Esophagus muscularis mucosa (tissue), 4 donors: ENCODE measurements around the gene TNNT2. TPM values are rescaled to one million over a fixed set of nuclear protein-coding genes. Genes with fewer than 3 reads are reported as not detected.
A peak's percentile ranks its signal among the peaks of the same experiment; 100 is the strongest.

Experiments used
- DNase-seq: peaks from one replicate; pipeline ENCODE4 v3.0.0-alpha.2; 2017; ENCODE audit errors: extremely low spot score
- H3K27ac ChIP-seq, 4 donors: fragments of 200-600 bp; sonication (generic); replicated peaks in 1 of 4; 1 replicate in 3 of 4; 2 replicates in 1 of 4; pipeline ENCODE4 v1.5.1; 2016 to 2019; ENCODE audit warnings: mild to moderate bottlenecking in 1 of 4
- H3K27me3 ChIP-seq, 4 donors: fragments of 200-600 bp; sonication (generic); one replicate each; pipeline versions ENCODE4 v1.5.1 to v1.6.0; 2016 to 2019
- H3K36me3 ChIP-seq, 4 donors: fragments of 200-600 bp; sonication (generic); one replicate each; pipeline ENCODE4 v1.5.1; 2016 to 2019
- H3K4me1 ChIP-seq, 4 donors: fragments of 200-600 bp; sonication (generic); one replicate each; pipeline ENCODE4 v1.5.1; 2016 to 2019
- H3K4me3 ChIP-seq, 4 donors: fragments of 200-600 bp; sonication (generic); 1 replicate in 2 of 4; 2 replicates in 2 of 4; pipeline ENCODE4 v1.5.1; 2016 to 2019; ENCODE audit warnings: mild to moderate bottlenecking in 4 of 4, moderate library complexity in 1 of 4
- H3K9me3 ChIP-seq, 4 donors: fragments of 200-600 bp; sonication (generic); 1 replicate in 3 of 4; 2 replicates in 1 of 4; pipeline ENCODE4 v1.5.1; 2016 to 2019
- EP300 ChIP-seq: sonication (generic); formaldehyde crosslinking; IDR thresholded peaks from one replicate; pipeline ENCODE4 v1.6.1; 2017; ENCODE audit warnings: antibody characterized with exemption
- POLR2A ChIP-seq: fragments of 450-650 bp; IDR thresholded peaks from one replicate; pipeline ENCODE4 v1.6.1; 2017; ENCODE audit warnings: antibody characterized with exemption, moderate library complexity, mild to moderate bottlenecking, low read depth
- POLR2AphosphoS5 ChIP-seq, 2 donors: sonication (generic); formaldehyde crosslinking; IDR thresholded peaks; one replicate each; pipeline ENCODE4 v1.6.1; 2017; ENCODE audit warnings: antibody characterized with exemption in 2 of 2
- WGBS: methylation state at CpG from one replicate; pipeline ENCODE4 v1.1.5; 2018; 5-methylcytosine and 5-hydroxymethylcytosine counted together
- intact Hi-C: fragments of 100-400 bp; cut with DNase I; formaldehyde crosslinking; loops from one replicate; pipeline ENCODE4 v1.15.1; 2023
- total RNA-seq, 4 donors: library from RNA; depleted of rRNA; stranded (reverse); fragments of >200 nt; gene quantifications; one replicate each; pipeline versions ENCODE4 v1.1.0 to v1.2.1, GENCODE V29; 2016
- TF ChIP-seq, protein P1 (sequence below), 3 experiments: fragments of 200-600 bp in 2 of 3; fragments of 450-650 bp in 1 of 3; sonication (generic) in 2 of 3; IDR thresholded peaks; one replicate each; pipeline ENCODE4 v1.5.1; 2017 to 2019; ENCODE audit warnings: antibody characterized with exemption in 3 of 3, mild to moderate bottlenecking in 2 of 3, moderate library complexity in 1 of 3

Gene TNNT2
- total RNA-seq, 4 donors from 2014 or later: 0.83 to 2.0 TPM; not detected in 2

- 81% methylated on average over 17 of the region's 18 CpGs for WGBS
- Histone ChIP-seq H3K27me3 (peaks cover 0 to 19% (median 0%) of the 10 kb centered on the region in 4 donors), H3K9me3 (no peaks in the 10 kb centered on the region), H3K36me3 (peaks cover 0 to 54% (median 0%) of the 10 kb centered on the region in 4 donors), H3K27ac (no peak overlapping the region), H3K4me3 (no peak overlapping the region), H3K4me1 (peaks cover 0 to 15% (median 3%) of the 10 kb centered on the region in 4 donors)
- DNase-seq: no peak
- intact Hi-C loops: no loop called here
- TF ChIP-seq POLR2A (no peak), EP300 (no peak), POLR2AphosphoS5 (IDR thresholded peaks at IDR 0.05) (no peak)
- TF ChIP-seq, protein P1, sequence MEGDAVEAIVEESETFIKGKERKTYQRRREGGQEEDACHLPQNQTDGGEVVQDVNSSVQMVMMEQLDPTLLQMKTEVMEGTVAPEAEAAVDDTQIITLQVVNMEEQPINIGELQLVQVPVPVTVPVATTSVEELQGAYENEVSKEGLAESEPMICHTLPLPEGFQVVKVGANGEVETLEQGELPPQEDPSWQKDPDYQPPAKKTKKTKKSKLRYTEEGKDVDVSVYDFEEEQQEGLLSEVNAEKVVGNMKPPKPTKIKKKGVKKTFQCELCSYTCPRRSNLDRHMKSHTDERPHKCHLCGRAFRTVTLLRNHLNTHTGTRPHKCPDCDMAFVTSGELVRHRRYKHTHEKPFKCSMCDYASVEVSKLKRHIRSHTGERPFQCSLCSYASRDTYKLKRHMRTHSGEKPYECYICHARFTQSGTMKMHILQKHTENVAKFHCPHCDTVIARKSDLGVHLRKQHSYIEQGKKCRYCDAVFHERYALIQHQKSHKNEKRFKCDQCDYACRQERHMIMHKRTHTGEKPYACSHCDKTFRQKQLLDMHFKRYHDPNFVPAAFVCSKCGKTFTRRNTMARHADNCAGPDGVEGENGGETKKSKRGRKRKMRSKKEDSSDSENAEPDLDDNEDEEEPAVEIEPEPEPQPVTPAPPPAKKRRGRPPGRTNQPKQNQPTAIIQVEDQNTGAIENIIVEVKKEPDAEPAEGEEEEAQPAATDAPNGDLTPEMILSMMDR (IDR thresholded peaks at IDR 0.05): no peak
These were observed 18.2 kb downstream of the TNNT2 start for GRCh38 chr1:201359031-201359872.

GRCh38 chr1:201358596-201358995 lies 18.9 kb downstream of the TNNT2 start:
- intact Hi-C loops: no loop called here
- TF ChIP-seq POLR2AphosphoS5 (IDR thresholded peaks at IDR 0.05) (peak in 1 of 2 donors; percentile 18), EP300 (no peak)
- no peak for DNase-seq

GRCh38 chr1:201357636-201358348 lies 19.7 kb downstream of the TNNT2 start:
- DNase-seq: no peak
- TF ChIP-seq POLR2AphosphoS5 (IDR thresholded peaks at IDR 0.05) (no peak), POLR2A (no peak), EP300 (no peak)
- TF ChIP-seq, protein P1 (IDR thresholded peaks at IDR 0.05): no peak
- H3K27me3 ChIP-seq: peaks cover 0 to 33% (median 0%) of the 10 kb centered on the region in 4 donors
- H3K27ac ChIP-seq: no peak overlapping the region
- peaks cover 0 to 15% (median 3%) of the 10 kb centered on the region in 4 donors for H3K4me1 ChIP-seq
- H3K9me3 ChIP-seq: no peaks in the 10 kb centered on the region
- H3K4me3 ChIP-seq: no peak overlapping the region
- intact Hi-C loops: no loop called here
- peaks cover 0 to 39% (median 0%) of the 10 kb centered on the region in 4 donors for H3K36me3 ChIP-seq
- WGBS: 77% methylated on average over 9 of the region's 10 CpGs

More at GRCh38 chr1:201358596-201358995, 18.9 kb downstream of the TNNT2 start:
- Histone ChIP-seq H3K36me3 (peaks cover 0 to 47% (median 0%) of the 10 kb centered on the region in 4 donors), H3K9me3 (no peaks in the 10 kb centered on the region), H3K27me3 (peaks cover 0 to 25% (median 0%) of the 10 kb centered on the region in 4 donors), H3K4me3 (no peak overlapping the region), H3K27ac (no peak overlapping the region), H3K4me1 (peaks cover 0 to 15% (median 3%) of the 10 kb centered on the region in 4 donors)
- WGBS: 94% methylated on average over 4 of the region's 4 CpGs

GRCh38 chr1:201357211-201357610 lies 20.3 kb downstream of the TNNT2 start:
- WGBS: 93% methylated on average over 8 of the region's 8 CpGs
- intact Hi-C loops: no loop called here
- peaks cover 0 to 15% (median 3%) of the 10 kb centered on the region in 4 donors for H3K4me1 ChIP-seq
- TF ChIP-seq EP300 (no peak), POLR2AphosphoS5 (IDR thresholded peaks at IDR 0.05) (no peak), POLR2A (no peak)
- TF ChIP-seq, protein P1 (IDR thresholded peaks at IDR 0.05): no peak
- no peak overlapping the region for H3K4me3 ChIP-seq
- peaks cover 0 to 33% (median 0%) of the 10 kb centered on the region in 4 donors for H3K36me3 ChIP-seq
- peaks cover 0 to 35% (median 0%) of the 10 kb centered on the region in 4 donors for H3K27me3 ChIP-seq
- H3K27ac ChIP-seq: no peak overlapping the region
- DNase-seq: no peak
- no peaks in the 10 kb centered on the region for H3K9me3 ChIP-seq

DNA sequence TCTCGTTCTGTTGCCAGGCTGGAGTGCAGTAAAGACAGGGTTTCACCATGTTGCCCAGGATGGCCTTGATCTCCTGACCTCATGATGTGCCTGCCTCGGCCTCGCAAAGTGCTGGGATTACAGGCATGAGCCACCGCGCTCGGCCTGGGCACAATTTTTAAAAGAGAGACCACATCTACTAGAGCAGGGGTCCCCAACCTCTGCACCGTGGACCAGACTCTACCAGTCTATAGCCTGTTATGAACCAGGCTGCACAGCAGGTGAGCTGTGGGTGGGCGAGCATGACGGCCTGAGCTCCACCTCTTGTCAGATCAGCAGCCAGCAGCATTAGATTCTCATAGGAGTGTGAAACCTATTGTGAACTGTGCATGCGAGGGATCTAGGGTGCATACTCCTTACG lies 20.8 kb downstream of the TNNT2 start:
- no peak for TF ChIP-seq POLR2A
- WGBS: 90% methylated on average over 11 of the region's 11 CpGs
- Histone ChIP-seq H3K4me3 (no peak overlapping the region), H3K27ac (no peak overlapping the region), H3K27me3 (peaks cover 0 to 35% (median 0%) of the 10 kb centered on the region in 4 donors), H3K9me3 (no peaks in the 10 kb centered on the region), H3K4me1 (peaks cover 0 to 15% (median 3%) of the 10 kb centered on the region in 4 donors), H3K36me3 (peaks cover 0 to 28% (median 0%) of the 10 kb centered on the region in 4 donors)
- DNase-seq: no peak
- intact Hi-C loops: no loop called here
